Peyer's patch (tissue), 4 donors: ENCODE results near the gene ELL2.

Source experiments
- POLR2A ChIP-seq, 2 donors: fragments of 450-650 bp; IDR thresholded peaks; one replicate each; pipeline ENCODE4 v1.5.1; 2017; ENCODE audit warnings: antibody characterized with exemption in 2 of 2, mild to moderate bottlenecking in 2 of 2, moderate library complexity in 2 of 2
- TF ChIP-seq, protein P1 (sequence below), 6 experiments: fragments of 450-650 bp in 4 of 6; fragments of 200-600 bp in 2 of 6; sonication (generic) in 1 of 6; IDR thresholded peaks; one replicate each; pipeline ENCODE4 v1.5.1; 2017 to 2019; ENCODE audit warnings: antibody characterized with exemption in 6 of 6, mild to moderate bottlenecking in 3 of 6, moderate library complexity in 1 of 6

DNA sequence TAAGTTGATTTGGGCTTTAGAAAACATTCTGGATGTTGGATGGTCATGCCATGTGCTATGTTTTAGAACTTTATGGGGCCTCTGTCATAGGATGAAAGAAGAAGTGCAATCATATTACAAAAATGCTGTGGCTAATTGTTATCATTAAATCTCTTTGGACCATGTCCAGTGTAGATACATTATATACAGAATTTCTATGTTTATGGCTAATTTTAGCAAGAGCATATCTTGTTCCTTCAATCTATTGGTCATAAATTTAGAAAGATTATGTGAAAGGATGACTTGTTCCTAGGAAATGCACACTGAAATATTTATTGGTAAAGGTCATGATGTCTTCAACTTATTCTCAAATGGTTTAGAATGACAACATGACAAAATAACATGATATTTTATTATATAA, 42.4 kb upstream of the ELL2 start:
- TF ChIP-seq, protein P1, sequence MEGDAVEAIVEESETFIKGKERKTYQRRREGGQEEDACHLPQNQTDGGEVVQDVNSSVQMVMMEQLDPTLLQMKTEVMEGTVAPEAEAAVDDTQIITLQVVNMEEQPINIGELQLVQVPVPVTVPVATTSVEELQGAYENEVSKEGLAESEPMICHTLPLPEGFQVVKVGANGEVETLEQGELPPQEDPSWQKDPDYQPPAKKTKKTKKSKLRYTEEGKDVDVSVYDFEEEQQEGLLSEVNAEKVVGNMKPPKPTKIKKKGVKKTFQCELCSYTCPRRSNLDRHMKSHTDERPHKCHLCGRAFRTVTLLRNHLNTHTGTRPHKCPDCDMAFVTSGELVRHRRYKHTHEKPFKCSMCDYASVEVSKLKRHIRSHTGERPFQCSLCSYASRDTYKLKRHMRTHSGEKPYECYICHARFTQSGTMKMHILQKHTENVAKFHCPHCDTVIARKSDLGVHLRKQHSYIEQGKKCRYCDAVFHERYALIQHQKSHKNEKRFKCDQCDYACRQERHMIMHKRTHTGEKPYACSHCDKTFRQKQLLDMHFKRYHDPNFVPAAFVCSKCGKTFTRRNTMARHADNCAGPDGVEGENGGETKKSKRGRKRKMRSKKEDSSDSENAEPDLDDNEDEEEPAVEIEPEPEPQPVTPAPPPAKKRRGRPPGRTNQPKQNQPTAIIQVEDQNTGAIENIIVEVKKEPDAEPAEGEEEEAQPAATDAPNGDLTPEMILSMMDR (IDR thresholded peaks at IDR 0.05), result no peak
- TF ChIP-seq POLR2A (IDR thresholded peaks at IDR 0.05), result no peak
